ENCODE measurements around the gene CDK9.

- TF ChIP-seq ARNTL (CRISPR knock-in tag; IDR thresholded peaks at IDR 0.05; ENCODE audit: borderline replicate concordance, low read depth) (no peak), ZC3H10 (CRISPR knock-in tag; IDR thresholded peaks at IDR 0.05) (no peak), ZFP30 (CRISPR knock-in tag; IDR thresholded peaks at IDR 0.05) (no peak), GLIS3 (CRISPR knock-in tag; IDR thresholded peaks at IDR 0.05) (no peak), RARB (CRISPR knock-in tag; IDR thresholded peaks at IDR 0.05) (no peak), TSHZ2 (CRISPR knock-in tag; IDR thresholded peaks at IDR 0.05) (no peak), CREB5 (CRISPR knock-in tag; IDR thresholded peaks at IDR 0.05; ENCODE audit: low read depth) (no peak)
- TF ChIP-seq, protein P1, sequence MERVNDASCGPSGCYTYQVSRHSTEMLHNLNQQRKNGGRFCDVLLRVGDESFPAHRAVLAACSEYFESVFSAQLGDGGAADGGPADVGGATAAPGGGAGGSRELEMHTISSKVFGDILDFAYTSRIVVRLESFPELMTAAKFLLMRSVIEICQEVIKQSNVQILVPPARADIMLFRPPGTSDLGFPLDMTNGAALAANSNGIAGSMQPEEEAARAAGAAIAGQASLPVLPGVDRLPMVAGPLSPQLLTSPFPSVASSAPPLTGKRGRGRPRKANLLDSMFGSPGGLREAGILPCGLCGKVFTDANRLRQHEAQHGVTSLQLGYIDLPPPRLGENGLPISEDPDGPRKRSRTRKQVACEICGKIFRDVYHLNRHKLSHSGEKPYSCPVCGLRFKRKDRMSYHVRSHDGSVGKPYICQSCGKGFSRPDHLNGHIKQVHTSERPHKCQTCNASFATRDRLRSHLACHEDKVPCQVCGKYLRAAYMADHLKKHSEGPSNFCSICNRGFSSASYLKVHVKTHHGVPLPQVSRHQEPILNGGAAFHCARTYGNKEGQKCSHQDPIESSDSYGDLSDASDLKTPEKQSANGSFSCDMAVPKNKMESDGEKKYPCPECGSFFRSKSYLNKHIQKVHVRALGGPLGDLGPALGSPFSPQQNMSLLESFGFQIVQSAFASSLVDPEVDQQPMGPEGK (CRISPR knock-in tag; IDR thresholded peaks at IDR 0.05; ENCODE audit: borderline replicate concordance) = no peak
Observed at GRCh38 chr9:127741831-127742434, 43.9 kb upstream of the CDK9 start.

Measured in SK-N-SH treated with all-trans-retinoic acid at 6 μM for 48 hours (cell line).